Activated T-cell treated with anti-CD3 and anti-CD28 coated beads, Interleukin-2, amount 50 U/mL, for 24 hours (primary cell): ENCODE measurements around the gene HTR4.
A peak's percentile ranks its signal among the peaks of the same experiment; 100 is the strongest.

ENCODE experiments used
- DNase-seq: peaks from one replicate; pipeline ENCODE4 v3.0.0-alpha.2; 2020
- H3K27ac Mint-ChIP-seq: 2 replicates; pipeline ENCODE4 v1.8.0; 2020; ENCODE audit warnings: mild to moderate bottlenecking, mixed read lengths
- H3K27me3 Mint-ChIP-seq: 2 replicates; pipeline ENCODE4 v1.8.0; 2020; ENCODE audit warnings: mixed read lengths
- H3K36me3 Mint-ChIP-seq: 2 replicates; pipeline ENCODE4 v1.8.0; 2020; ENCODE audit warnings: low read depth, mixed read lengths
- H3K4me1 Mint-ChIP-seq: 2 replicates; pipeline ENCODE4 v1.8.0; 2020; ENCODE audit warnings: low read depth, mixed read lengths
- H3K4me3 Mint-ChIP-seq: 2 replicates; pipeline ENCODE4 v1.8.0; 2020; ENCODE audit warnings: mild to moderate bottlenecking, moderate library complexity, mixed read lengths
- H3K9me3 Mint-ChIP-seq: 2 replicates; pipeline ENCODE4 v1.8.0; 2020; ENCODE audit warnings: mixed read lengths

Gene HTR4

GRCh38 chr5:148445578-148445977 is 208.7 kb downstream of the HTR4 start:
- H3K27me3 Mint-ChIP-seq = no peaks in the 10 kb centered on the region
- H3K36me3 Mint-ChIP-seq = peaks cover 33% of the 10 kb centered on the region
- no peaks in the 10 kb centered on the region for H3K4me1 Mint-ChIP-seq
- no peaks in the 10 kb centered on the region for H3K9me3 Mint-ChIP-seq
- no peak for DNase-seq
- no peak overlapping the region for H3K27ac Mint-ChIP-seq
- no peak overlapping the region for H3K4me3 Mint-ChIP-seq

DNA sequence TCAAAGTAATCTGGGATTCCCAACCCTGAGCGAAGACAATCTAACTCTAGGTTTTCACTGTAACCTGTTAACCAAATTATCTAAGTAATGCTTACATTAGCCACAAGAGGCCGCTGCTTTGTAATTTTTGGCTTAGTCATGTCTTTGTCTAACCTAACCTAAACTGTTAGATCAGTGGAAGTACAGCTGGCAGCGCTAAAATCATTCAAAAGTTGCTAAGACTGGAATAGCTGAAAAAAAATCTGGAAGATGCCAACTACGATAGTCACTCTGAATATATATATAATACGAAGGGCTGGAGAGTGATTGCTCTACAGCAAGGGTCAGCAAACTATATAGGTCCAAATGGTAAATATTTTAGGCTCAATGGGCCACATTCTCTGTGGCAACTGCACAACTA is 210.3 kb downstream of the HTR4 start:
- peaks cover 49% of the 10 kb centered on the region for H3K36me3 Mint-ChIP-seq
- H3K9me3 Mint-ChIP-seq = no peaks in the 10 kb centered on the region
- DNase-seq = no peak
- peak overlapping the region; percentile 41 for H3K27ac Mint-ChIP-seq
- no peak overlapping the region for H3K4me3 Mint-ChIP-seq
- H3K27me3 Mint-ChIP-seq = no peaks in the 10 kb centered on the region
- H3K4me1 Mint-ChIP-seq = no peaks in the 10 kb centered on the region

DNA sequence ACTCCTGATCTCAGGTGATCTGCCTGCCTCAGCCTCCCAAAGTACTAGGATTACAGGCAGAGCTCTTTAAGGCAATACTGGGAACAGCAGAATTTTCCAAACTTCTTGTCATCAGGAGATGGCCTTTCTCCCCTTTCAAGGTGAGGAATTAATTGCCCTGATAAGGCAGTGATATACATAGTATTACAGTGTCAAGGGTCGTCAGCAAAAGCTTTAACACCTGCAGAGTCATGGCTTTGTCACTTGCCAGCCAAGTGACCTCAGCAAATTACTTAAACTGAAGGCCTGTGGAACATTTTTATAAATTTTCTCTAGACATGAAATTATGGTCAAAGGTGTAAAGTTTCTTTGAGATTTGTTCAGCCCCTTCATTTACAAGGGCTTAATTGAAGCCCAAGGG is 211.1 kb downstream of the HTR4 start:
- no peak overlapping the region for H3K27ac Mint-ChIP-seq
- H3K36me3 Mint-ChIP-seq = peaks cover 55% of the 10 kb centered on the region
- DNase-seq = no peak
- H3K9me3 Mint-ChIP-seq = no peaks in the 10 kb centered on the region
- no peaks in the 10 kb centered on the region for H3K27me3 Mint-ChIP-seq
- H3K4me1 Mint-ChIP-seq = no peaks in the 10 kb centered on the region
- H3K4me3 Mint-ChIP-seq = no peak overlapping the region

GRCh38 chr5:148438933-148439332 is 215.4 kb downstream of the HTR4 start:
- DNase-seq = no peak
- Mint-ChIP-seq H3K9me3 (no peaks in the 10 kb centered on the region), H3K27ac (peak overlapping the region; percentile 77), H3K36me3 (peaks cover 87% of the 10 kb centered on the region), H3K4me1 (peaks cover 5% of the 10 kb centered on the region), H3K27me3 (no peaks in the 10 kb centered on the region), H3K4me3 (no peak overlapping the region)

GRCh38 chr5:148437249-148437648 is 217.1 kb downstream of the HTR4 start:
- H3K27ac Mint-ChIP-seq = peak overlapping the region; percentile 77
- H3K27me3 Mint-ChIP-seq = no peaks in the 10 kb centered on the region
- no peaks in the 10 kb centered on the region for H3K9me3 Mint-ChIP-seq
- DNase-seq = no peak
- no peak overlapping the region for H3K4me3 Mint-ChIP-seq
- H3K36me3 Mint-ChIP-seq = peaks cover 87% of the 10 kb centered on the region
- peaks cover 5% of the 10 kb centered on the region for H3K4me1 Mint-ChIP-seq

- Mint-ChIP-seq H3K4me3 (no peak overlapping the region), H3K27ac (no peak overlapping the region), H3K27me3 (no peaks in the 10 kb centered on the region), H3K4me1 (peaks cover 5% of the 10 kb centered on the region), H3K36me3 (peaks cover 85% of the 10 kb centered on the region), H3K9me3 (no peaks in the 10 kb centered on the region)
- DNase-seq = no peak
Observed at GRCh38 chr5:148436029-148436428, 218.3 kb downstream of the HTR4 start.

DNA sequence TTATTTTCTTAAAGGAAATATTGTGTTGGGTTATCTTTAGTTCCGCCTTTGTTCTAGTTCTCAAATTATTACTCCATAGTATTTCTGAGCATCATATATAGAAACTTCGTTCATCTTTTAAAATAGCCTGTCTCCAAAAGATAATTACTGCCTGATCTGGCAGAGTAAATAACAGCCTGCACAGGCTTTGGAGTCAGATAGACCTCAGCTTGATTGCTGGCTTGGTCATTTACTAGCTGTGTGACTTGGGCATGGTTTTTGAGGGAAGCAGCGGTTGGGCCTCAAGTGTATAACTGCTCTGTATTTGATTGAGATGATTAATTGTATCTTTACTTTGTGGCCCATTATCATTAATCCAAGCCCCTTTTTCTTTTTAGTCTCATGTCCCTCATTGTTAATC is 220.5 kb downstream of the HTR4 start:
- H3K36me3 Mint-ChIP-seq = peaks cover 78% of the 10 kb centered on the region

More for the DNA sequence above, 220.5 kb downstream of the HTR4 start:
- no peaks in the 10 kb centered on the region for H3K27me3 Mint-ChIP-seq
- H3K9me3 Mint-ChIP-seq = no peaks in the 10 kb centered on the region
- H3K4me3 Mint-ChIP-seq = no peak overlapping the region
- peaks cover 11% of the 10 kb centered on the region for H3K4me1 Mint-ChIP-seq
- DNase-seq = no peak
- no peak overlapping the region for H3K27ac Mint-ChIP-seq
